Hepatocyte (in vitro differentiated cells): ENCODE results near the gene NPB.

Experiments
- CTCF ChIP-seq: fragments of 200-600 bp; sonication (generic); IDR thresholded peaks from 2 replicates; pipeline ENCODE4 v1.5.1; 2016; ENCODE audit warnings: antibody characterized with exemption, mild to moderate bottlenecking; ENCODE audit not compliant: poor library complexity
- EZH2 ChIP-seq: fragments of 200-600 bp; sonication (generic); IDR thresholded peaks from 2 replicates; pipeline ENCODE4 v1.6.1; 2016; ENCODE audit warnings: antibody characterized with exemption, mild to moderate bottlenecking, borderline replicate concordance
- EZH2phosphoT487 ChIP-seq: fragments of 200-600 bp; sonication (generic); IDR thresholded peaks from one replicate; pipeline ENCODE4 v1.6.1; 2018; ENCODE audit warnings: antibody characterized with exemption, mild to moderate bottlenecking, low read depth, moderate library complexity; ENCODE audit not compliant: unreplicated experiment, severe bottlenecking

- no peak for TF ChIP-seq CTCF
- no peak for TF ChIP-seq EZH2phosphoT487
- peak; percentile 62 for TF ChIP-seq EZH2
Measured at GRCh38 chr17:81902023-81902652, at the start of gene NPB.
